ENCODE results near the gene HNRNPA2B1. TPM values are rescaled to one million over a fixed set of nuclear protein-coding genes. Genes with fewer than 3 reads are reported as not detected.

HNRNPA2B1 gene
- polyA plus RNA-seq, 1 of the 3 experiments (the other 2 are of a cell fraction) = 483 TPM

DNA sequence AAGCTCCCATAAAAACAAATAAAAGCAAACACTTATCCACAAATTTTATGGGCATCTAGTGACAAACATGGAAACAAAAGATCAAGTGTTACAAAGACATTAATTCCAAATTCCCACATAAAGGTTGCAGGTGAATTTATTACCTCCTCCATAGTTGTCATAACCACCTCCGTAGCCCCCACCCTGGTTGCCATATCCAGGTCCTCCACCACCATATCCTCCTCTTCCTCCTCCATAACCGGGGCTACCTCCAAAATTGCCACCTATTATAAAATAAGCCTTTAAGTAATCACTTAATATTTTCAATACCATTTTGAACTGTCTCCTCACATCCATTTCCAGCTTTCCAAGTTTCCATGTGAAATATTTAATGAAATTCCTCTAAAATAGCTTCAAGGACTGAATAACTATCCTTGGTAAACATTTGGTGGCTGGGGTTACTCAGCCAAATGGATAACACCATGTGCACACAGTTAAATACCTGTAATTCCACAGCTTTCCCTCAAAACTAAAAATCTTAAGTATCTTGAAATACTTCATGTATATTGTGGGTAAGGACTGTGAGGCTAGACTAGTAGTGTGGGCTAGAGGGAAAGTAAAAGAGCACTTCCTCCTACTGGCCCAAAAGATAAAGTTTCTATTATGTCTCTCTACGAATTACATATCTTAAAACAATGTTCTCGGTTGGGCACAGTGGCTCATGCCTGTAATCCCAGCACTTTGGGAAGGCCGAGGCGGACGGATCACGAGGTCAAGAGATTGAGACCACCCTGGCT, 6.9 kb downstream of the HNRNPA2B1 start:
- H3K4me1 ChIP-seq (ENCODE audit: control insufficient read depth in 1 of 2, insufficient read depth in 2 of 2, low read depth in 1 of 2, low read length in 1 of 2) = peaks cover 35 to 37% of the 10 kb centered on the region in 2 experiments
- WGBS (ENCODE audit: low lambda C conversion rate) = 93% methylated on average over 8 of the region's 8 CpGs
- H3K4me3 ChIP-seq (ENCODE audit: low read depth in 2 of 2, low read length in 1 of 2) = no peak overlapping the region
- H3K36me3 ChIP-seq (replicated peaks in 1 of 2; ENCODE audit: control insufficient read depth in 1 of 2, insufficient read depth in 2 of 2, low read length in 1 of 2) = peaks cover 90 to 98% of the 10 kb centered on the region in 2 experiments
- no peak for DNase-seq
- no peak overlapping the region for H2AFZ ChIP-seq (ENCODE audit: low read depth)
- H3K79me2 ChIP-seq (ENCODE audit: insufficient read depth) = peaks cover 97% of the 10 kb centered on the region
- no peaks in the 10 kb centered on the region for H3K9me2 ChIP-seq
- no peak overlapping the region for H3K9ac ChIP-seq
- no peaks in the 10 kb centered on the region for H3K27me3 ChIP-seq (ENCODE audit: insufficient read depth)
- H3K4me2 ChIP-seq = 0 out of 2 replicates have a peak overlapping the region, but pooled peaks have one; percentile 5
- TF ChIP-seq FOXJ3 (CRISPR knock-in tag; IDR thresholded peaks at IDR 0.05) (no peak), JUND (IDR thresholded peaks at IDR 0.05) (0 out of 2 replicates have a peak, but pooled peaks have one; percentile 1)
- peaks cover 98% of the 10 kb centered on the region for H4K20me1 ChIP-seq (ENCODE audit: insufficient read depth)
- H3K9me3 ChIP-seq = no peaks in the 10 kb centered on the region
- ChIA-PET CTCF (interaction anchor here (1.1 to 11.3 kb wide), 5 partner anchors 53 to 474 kb away, joined by 3 to 260 read pairs (median 4); no protein-coding TSS in a partner anchor), POLR2A (no interaction called here)
- H3K27ac ChIP-seq (ENCODE audit: low read depth in 2 of 2, low read length in 1 of 2) = peak overlapping the region; percentile 3 to 32; a peak in 2 of 4 replicates
- peaks cover 88% of the 10 kb centered on the region for H3F3A ChIP-seq (replicated peaks; ENCODE audit: insufficient read depth)

- Histone ChIP-seq H3K27me3 (ENCODE audit: insufficient read depth) (no peaks in the 10 kb centered on the region), H3K9me3 (no peaks in the 10 kb centered on the region), H3K27ac (ENCODE audit: low read depth in 2 of 2, low read length in 1 of 2) (peak overlapping the region; percentile 32 to 44), H3K79me2 (ENCODE audit: insufficient read depth) (peaks cover 93% of the 10 kb centered on the region), H3K4me3 (ENCODE audit: low read depth in 2 of 2, low read length in 1 of 2) (no peak overlapping the region; a peak in 1 of 4 replicates), H3K9me2 (no peaks in the 10 kb centered on the region), H3K9ac (no peak overlapping the region), H3F3A (replicated peaks; ENCODE audit: insufficient read depth) (peaks cover 90% of the 10 kb centered on the region), H3K36me3 (replicated peaks in 1 of 2; ENCODE audit: control insufficient read depth in 1 of 2, insufficient read depth in 2 of 2, low read length in 1 of 2) (peaks cover 90 to 100% of the 10 kb centered on the region in 2 experiments), H4K20me1 (ENCODE audit: insufficient read depth) (peaks cover 98% of the 10 kb centered on the region), H3K4me1 (ENCODE audit: control insufficient read depth in 1 of 2, insufficient read depth in 2 of 2, low read depth in 1 of 2, low read length in 1 of 2) (peaks cover 33 to 37% of the 10 kb centered on the region in 2 experiments), H3K4me2 (no peak overlapping the region), H2AFZ (ENCODE audit: low read depth) (no peak overlapping the region)
- no peak for DNase-seq
- CTCF ChIA-PET = interaction anchor here (1.1 to 11.3 kb wide), 11 partner anchors 9 to 475 kb away, joined by 3 to 260 read pairs (median 4); partner anchors contain the start of gene CBX3
- POLR2A ChIA-PET = interaction anchor here (1.5 to 2.5 kb wide), 2 partner anchors 8 to 12 kb away, joined by 6 to 15 read pairs; partner anchors contain the start of genes CBX3 and HNRNPA2B1
- WGBS (ENCODE audit: low lambda C conversion rate) = 96% methylated on average over 3 of the region's 3 CpGs
- TF ChIP-seq, protein P1, sequence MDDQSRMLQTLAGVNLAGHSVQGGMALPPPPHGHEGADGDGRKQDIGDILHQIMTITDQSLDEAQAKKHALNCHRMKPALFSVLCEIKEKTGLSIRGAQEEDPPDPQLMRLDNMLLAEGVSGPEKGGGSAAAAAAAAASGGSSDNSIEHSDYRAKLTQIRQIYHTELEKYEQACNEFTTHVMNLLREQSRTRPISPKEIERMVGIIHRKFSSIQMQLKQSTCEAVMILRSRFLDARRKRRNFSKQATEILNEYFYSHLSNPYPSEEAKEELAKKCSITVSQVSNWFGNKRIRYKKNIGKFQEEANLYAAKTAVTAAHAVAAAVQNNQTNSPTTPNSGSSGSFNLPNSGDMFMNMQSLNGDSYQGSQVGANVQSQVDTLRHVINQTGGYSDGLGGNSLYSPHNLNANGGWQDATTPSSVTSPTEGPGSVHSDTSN (IDR thresholded peaks at IDR 0.05) = no peak
- TF ChIP-seq NFIC (IDR thresholded peaks at IDR 0.05; ENCODE audit: borderline replicate concordance) (no peak), SIN3A (IDR thresholded peaks at IDR 0.05; ENCODE audit: borderline replicate concordance, low read depth, low read length) (no peak), FOSL2 (IDR thresholded peaks at IDR 0.05; ENCODE audit: borderline replicate concordance, low read depth) (no peak), RAD21 (IDR thresholded peaks at IDR 0.05; ENCODE audit: low read length) (no peak), NRF1 (IDR thresholded peaks at IDR 0.05; ENCODE audit: low read depth, low read length) (no peak), CHD2 (IDR thresholded peaks at IDR 0.05; ENCODE audit: low read length, partially characterized antibody) (no peak), EZH2phosphoT487 (IDR thresholded peaks at IDR 0.05; ENCODE audit: borderline replicate concordance, low read depth) (no peak), SMC3 (IDR thresholded peaks at IDR 0.05; ENCODE audit: low read depth, low read length) (no peak), TCF12 (IDR thresholded peaks at IDR 0.05) (no peak), MAX (IDR thresholded peaks at IDR 0.05; ENCODE audit: low read depth) (no peak), GATA2 (CRISPR knock-in tag; IDR thresholded peaks at IDR 0.05) (no peak; the same call in 1 of the 2 replicates), RFX5 (IDR thresholded peaks at IDR 0.05; ENCODE audit: low read length) (no peak)
- TF ChIP-seq, protein P2, sequence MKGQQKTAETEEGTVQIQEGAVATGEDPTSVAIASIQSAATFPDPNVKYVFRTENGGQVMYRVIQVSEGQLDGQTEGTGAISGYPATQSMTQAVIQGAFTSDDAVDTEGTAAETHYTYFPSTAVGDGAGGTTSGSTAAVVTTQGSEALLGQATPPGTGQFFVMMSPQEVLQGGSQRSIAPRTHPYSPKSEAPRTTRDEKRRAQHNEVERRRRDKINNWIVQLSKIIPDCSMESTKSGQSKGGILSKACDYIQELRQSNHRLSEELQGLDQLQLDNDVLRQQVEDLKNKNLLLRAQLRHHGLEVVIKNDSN (IDR thresholded peaks at IDR 0.05; ENCODE audit: borderline replicate concordance, low read depth) = no peak
These were observed 8.0 kb downstream of the HNRNPA2B1 start for GRCh38 chr7:26192485-26193087.
